ENCODE measurements around the gene GART.
"Not testable (repeated sequence)": the region's sequence is repeated elsewhere in the genome, so short reads cannot be mapped to it uniquely, and the experiment has no call there.

Gene GART

GRCh38 chr21:33541756-33542639, at the start of gene GART:
GART (minus strand) TSS chr21:33542117; CDS start chr21:33539315, 2,802 bp downstream.
- DNase-seq (ENCODE audit: low read depth in 2 of 3, low spot score in 2 of 3), result peak; percentile 56 to 78 (median 69)

- DNase-seq (ENCODE audit: low read depth in 2 of 3, low spot score in 2 of 3), result peak; percentile 68 to 81 (median 81)
Measured at GRCh38 chr21:33588485-33589335, 46.8 kb upstream of the GART start, which contains the start of gene DONSON. DONSON (minus strand) TSS chr21:33588684; CDS start chr21:33588641, 43 bp downstream.

GRCh38 chr21:33587792-33588484, 46.0 kb upstream of the GART start:
- peak in 1 of 3 experiments; percentile 20 for DNase-seq (ENCODE audit: low read depth in 2 of 3, low spot score in 2 of 3)

GRCh38 chr21:33586927-33587326, 45.0 kb upstream of the GART start:
- no peak for DNase-seq (ENCODE audit: low read depth in 2 of 3, low spot score in 2 of 3)

GRCh38 chr21:33584455-33584854, 42.5 kb upstream of the GART start:
- no peak for DNase-seq (ENCODE audit: low read depth in 2 of 3, low spot score in 2 of 3)

- DNase-seq (ENCODE audit: low read depth in 2 of 3, low spot score in 2 of 3), result no peak
Measured at GRCh38 chr21:33578959-33579542, 37.1 kb upstream of the GART start.

GRCh38 chr21:33578214-33578613, 36.3 kb upstream of the GART start:
- DNase-seq (ENCODE audit: low read depth in 2 of 3, low spot score in 2 of 3), result no peak

GRCh38 chr21:33576741-33577141, 34.8 kb upstream of the GART start:
- not testable (repeated sequence) for DNase-seq (ENCODE audit: low read depth in 2 of 3, low spot score in 2 of 3)

GRCh38 chr21:33572350-33572749, 30.4 kb upstream of the GART start:
- no peak for DNase-seq (ENCODE audit: low read depth in 2 of 3, low spot score in 2 of 3)

GRCh38 chr21:33569991-33570390, 28.1 kb upstream of the GART start:
- no peak for DNase-seq (ENCODE audit: low read depth in 2 of 3, low spot score in 2 of 3)

GRCh38 chr21:33568448-33568847, 26.5 kb upstream of the GART start:
- DNase-seq (ENCODE audit: low read depth in 2 of 3, low spot score in 2 of 3), result no peak

- DNase-seq (ENCODE audit: low read depth in 2 of 3, low spot score in 2 of 3), result no peak
Measured at GRCh38 chr21:33567914-33568313, 26.0 kb upstream of the GART start.

GRCh38 chr21:33566514-33566913, 24.6 kb upstream of the GART start:
- DNase-seq (ENCODE audit: low read depth in 2 of 3, low spot score in 2 of 3), result no peak

- no peak for DNase-seq (ENCODE audit: low read depth in 2 of 3, low spot score in 2 of 3)
Measured at GRCh38 chr21:33562389-33562788, 20.5 kb upstream of the GART start.

- no peak for DNase-seq (ENCODE audit: low read depth in 2 of 3, low spot score in 2 of 3)
Measured at GRCh38 chr21:33561373-33561772, 19.5 kb upstream of the GART start.

GRCh38 chr21:33560965-33561364, 19.0 kb upstream of the GART start:
- DNase-seq (ENCODE audit: low read depth in 2 of 3, low spot score in 2 of 3), result no peak

GRCh38 chr21:33559813-33560212, 17.9 kb upstream of the GART start:
- DNase-seq (ENCODE audit: low read depth in 2 of 3, low spot score in 2 of 3), result no peak

- no peak for DNase-seq (ENCODE audit: low read depth in 2 of 3, low spot score in 2 of 3)
Measured at GRCh38 chr21:33558777-33559421, 17.0 kb upstream of the GART start.

GRCh38 chr21:33557447-33557846, 15.5 kb upstream of the GART start:
- DNase-seq (ENCODE audit: low read depth in 2 of 3, low spot score in 2 of 3), result no peak

GRCh38 chr21:33554982-33555344, 13.0 kb upstream of the GART start:
- DNase-seq (ENCODE audit: low read depth in 2 of 3, low spot score in 2 of 3), result no peak
